Effector memory CD4-positive, alpha-beta T cell (primary cell): ENCODE data around the gene HOXC10.

Experiments used
- DNase-seq, 3 donors: peaks; one replicate each; pipeline ENCODE4 v3.0.0-alpha.2; 2020
- H3K27ac ChIP-seq: 2 replicates; pipeline ENCODE4 v1.7.0; 2013; ENCODE audit warnings: mild to moderate bottlenecking, low read length, moderate library complexity; ENCODE audit not compliant: insufficient read depth, poor library complexity, severe bottlenecking
- H3K27me3 ChIP-seq: replicated peaks from 2 replicates; pipeline ENCODE4 v1.7.0; 2013; ENCODE audit warnings: mild to moderate bottlenecking, low read length; ENCODE audit not compliant: insufficient read depth, control insufficient read depth, poor library complexity, severe bottlenecking
- H3K36me3 ChIP-seq: 2 replicates; pipeline ENCODE4 v1.7.0; 2013; ENCODE audit warnings: mild to moderate bottlenecking, low read length, moderate library complexity; ENCODE audit not compliant: control insufficient read depth, insufficient read depth
- H3K4me1 ChIP-seq: 2 replicates; pipeline ENCODE4 v1.7.0; 2013; ENCODE audit warnings: low read length, mild to moderate bottlenecking; ENCODE audit not compliant: control insufficient read depth, insufficient read depth, poor library complexity, severe bottlenecking
- H3K4me3 ChIP-seq: 2 replicates; pipeline ENCODE4 v1.7.0; 2013; ENCODE audit warnings: low read length, low read depth, mild to moderate bottlenecking; ENCODE audit not compliant: insufficient read depth, poor library complexity, severe bottlenecking
- H3K9me3 ChIP-seq: 2 replicates; pipeline ENCODE4 v1.7.0; 2013; ENCODE audit warnings: mild to moderate bottlenecking, low read length, moderate library complexity; ENCODE audit not compliant: control insufficient read depth

HOXC10 gene

DNA sequence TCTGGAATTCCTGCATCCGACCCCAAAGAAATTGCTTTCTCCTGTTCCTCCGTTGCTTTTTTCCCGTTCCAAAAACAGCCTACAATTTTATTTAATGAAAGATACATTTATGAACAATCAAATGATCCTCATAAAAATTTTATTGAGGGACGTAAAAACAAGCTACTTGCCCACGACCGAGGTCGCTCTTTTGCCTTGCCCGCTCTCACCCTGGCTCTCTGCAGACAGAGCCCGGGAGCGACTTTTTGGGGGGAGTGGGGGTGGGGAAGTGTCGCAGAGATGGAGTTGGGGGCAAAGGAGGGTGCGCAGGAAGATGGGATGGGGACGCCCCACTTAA is 13.9 kb downstream of the HOXC10 start:
- H3K27me3 ChIP-seq: peaks cover 96% of the 10 kb centered on the region
- no peak overlapping the region for H3K4me3 ChIP-seq
- DNase-seq: no peak
- H3K9me3 ChIP-seq: no peaks in the 10 kb centered on the region
- no peaks in the 10 kb centered on the region for H3K36me3 ChIP-seq
- H3K27ac ChIP-seq: no peak overlapping the region
- peaks cover 44% of the 10 kb centered on the region for H3K4me1 ChIP-seq

DNA sequence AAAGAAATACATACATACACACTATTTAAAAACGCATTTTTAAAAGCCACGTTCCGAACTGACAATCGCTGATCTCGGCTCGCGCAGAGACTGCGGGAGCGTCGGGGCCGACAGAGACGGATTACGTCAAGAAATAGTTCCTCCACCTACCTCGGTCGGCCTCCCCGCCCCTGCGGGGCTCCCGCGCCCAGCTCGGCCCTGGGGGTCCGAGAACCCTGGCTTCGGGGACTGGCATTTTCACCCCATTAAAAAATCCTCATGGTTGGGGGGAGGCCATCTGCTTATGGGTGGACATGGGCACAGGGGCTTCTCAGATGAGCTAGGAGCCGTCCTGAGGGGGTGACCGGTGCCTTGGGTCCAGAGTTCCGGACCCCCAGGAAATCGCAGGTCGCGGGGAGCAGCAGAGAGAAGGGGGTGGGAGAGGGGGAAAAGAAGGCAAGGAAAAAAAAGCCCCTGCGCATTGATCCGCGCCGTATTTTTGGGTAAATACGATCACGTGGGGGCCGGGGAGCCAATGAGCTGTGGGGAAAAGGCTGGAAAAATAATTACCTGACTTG is 14.7 kb downstream of the HOXC10 start:
- Histone ChIP-seq H3K27ac (no peak overlapping the region), H3K4me1 (peaks cover 39% of the 10 kb centered on the region), H3K27me3 (peaks cover 96% of the 10 kb centered on the region)

DNA sequence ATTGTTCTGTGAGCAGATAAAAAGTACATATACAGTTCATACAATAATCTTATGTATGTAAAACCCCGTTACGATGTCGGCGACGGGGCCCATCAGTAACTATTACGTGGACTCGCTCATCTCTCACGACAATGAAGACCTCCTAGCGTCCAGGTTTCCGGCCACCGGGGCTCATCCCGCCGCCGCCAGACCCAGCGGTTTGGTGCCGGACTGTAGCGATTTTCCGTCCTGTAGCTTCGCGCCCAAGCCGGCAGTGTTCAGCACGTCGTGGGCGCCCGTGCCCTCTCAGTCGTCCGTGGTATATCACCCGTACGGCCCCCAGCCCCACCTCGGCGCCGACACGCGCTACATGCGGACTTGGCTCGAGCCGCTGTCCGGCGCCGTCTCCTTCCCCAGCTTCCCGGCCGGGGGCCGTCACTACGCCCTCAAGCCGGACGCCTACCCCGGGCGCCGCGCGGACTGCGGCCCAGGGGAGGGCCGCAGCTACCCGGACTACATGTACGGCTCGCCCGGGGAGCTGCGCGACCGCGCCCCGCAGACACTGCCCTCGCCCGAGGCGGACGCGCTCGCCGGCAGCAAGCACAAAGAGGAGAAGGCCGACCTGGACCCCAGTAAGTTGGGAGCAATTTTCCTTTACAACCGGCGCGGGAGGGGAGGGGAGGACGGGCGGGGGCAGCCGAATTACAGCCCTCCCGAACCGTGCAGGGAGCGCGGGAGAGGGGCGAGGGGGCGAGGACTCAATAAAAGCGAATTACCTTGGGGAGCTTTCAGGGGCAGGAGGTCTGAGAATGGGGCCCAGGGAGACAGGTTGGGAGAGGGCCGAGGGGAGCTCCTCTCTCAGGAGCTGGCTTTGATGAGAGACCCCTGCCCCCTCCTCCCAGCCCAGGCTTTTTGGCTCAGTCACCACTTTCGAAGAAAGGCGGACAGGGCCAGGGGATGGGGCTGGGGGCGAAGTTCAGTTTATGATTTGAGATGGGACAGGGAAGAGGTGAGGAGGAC is 15.5 kb downstream of the HOXC10 start, which contains the start of gene HOXC9:
HOXC9 (plus strand) TSS at position 46 of the 999 bp plus-strand sequence; CDS start at position 74, 28 bp downstream.
- peaks cover 96% of the 10 kb centered on the region for H3K27me3 ChIP-seq
- no peaks in the 10 kb centered on the region for H3K9me3 ChIP-seq
- no peaks in the 10 kb centered on the region for H3K36me3 ChIP-seq
- H3K4me1 ChIP-seq: peaks cover 31% of the 10 kb centered on the region
- no peak within 1 kb of the TSS for H3K27ac ChIP-seq
- H3K4me3 ChIP-seq: peak within 1 kb of the TSS; percentile 17
- DNase-seq: no peak

More for the DNA sequence above, 14.7 kb downstream of the HOXC10 start:
- no peak for DNase-seq
- Histone ChIP-seq H3K4me3 (no peak overlapping the region), H3K36me3 (no peaks in the 10 kb centered on the region), H3K9me3 (no peaks in the 10 kb centered on the region)

DNA sequence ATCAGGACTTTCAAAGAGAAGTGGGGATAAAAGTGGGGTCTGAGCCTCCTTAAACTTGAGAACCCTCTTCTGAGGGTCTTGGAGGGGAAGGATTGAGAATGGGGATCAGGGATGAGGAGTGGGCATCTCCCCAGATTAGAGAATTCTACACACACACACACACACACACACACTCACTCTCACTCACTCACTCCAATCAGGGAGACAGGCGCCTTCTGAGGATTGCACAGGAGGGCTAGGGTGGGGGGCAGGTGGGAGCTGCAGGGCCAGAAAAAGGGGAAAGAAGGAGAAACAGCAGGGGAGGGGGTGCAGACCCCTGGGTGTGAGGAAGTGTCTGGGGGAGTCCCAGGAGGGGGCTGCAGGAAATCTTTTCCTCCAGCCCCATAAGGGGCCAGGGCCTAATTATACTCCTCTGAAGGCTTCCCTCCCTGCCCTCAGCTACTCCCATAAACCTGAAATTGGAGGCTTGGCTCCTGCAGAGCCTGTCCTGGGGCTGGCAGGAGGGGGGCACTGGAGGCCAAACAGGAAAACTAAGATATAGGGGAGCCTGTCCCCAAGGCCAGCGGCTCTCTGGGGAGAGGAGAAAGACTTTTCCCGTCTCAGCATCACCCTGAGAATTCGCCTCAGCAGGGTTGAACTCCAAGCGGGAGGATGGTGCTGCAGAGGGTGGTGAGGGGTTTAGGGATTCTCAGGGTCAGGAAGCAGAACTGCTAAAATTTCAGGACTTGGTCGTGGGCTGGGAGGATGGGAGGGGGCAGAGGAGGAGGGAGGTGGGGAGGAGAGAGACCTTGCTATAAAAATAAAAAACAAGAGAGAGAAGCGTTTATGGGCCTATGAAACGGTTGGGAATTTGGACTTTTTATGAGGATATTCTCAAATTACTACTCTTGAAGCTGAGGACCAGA is 16.6 kb downstream of the HOXC10 start:
- Histone ChIP-seq H3K9me3 (no peaks in the 10 kb centered on the region), H3K36me3 (no peaks in the 10 kb centered on the region), H3K4me1 (peaks cover 31% of the 10 kb centered on the region), H3K4me3 (no peak overlapping the region), H3K27me3 (peaks cover 96% of the 10 kb centered on the region), H3K27ac (no peak overlapping the region)
- DNase-seq: no peak

DNA sequence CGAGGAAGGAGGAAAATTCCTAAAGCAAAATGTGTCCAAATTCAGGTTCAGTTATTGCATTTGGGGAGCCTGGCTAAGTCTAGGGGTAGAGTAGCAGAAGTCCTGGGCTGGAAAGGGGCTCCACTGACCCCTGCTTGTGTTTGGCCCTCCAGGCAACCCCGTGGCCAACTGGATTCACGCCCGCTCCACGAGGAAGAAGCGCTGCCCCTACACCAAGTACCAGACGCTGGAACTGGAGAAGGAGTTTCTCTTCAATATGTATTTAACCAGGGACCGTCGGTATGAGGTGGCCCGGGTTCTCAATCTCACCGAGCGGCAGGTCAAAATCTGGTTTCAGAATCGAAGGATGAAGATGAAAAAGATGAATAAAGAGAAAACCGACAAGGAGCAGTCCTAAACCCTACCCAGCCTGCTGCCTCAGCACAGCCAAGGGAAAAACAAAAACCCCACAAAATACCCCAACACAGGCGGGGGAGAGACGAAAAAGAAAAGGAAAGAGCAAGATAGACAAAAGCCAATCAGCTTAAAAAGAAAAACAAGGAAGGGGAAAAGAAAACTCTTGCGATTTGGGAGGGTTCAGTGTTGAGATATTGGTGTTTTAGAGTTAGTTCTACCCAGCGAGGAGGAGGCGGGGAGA is 17.4 kb downstream of the HOXC10 start:
- peaks cover 96% of the 10 kb centered on the region for H3K27me3 ChIP-seq
- H3K27ac ChIP-seq: no peak overlapping the region
- no peak overlapping the region for H3K4me3 ChIP-seq
- no peak for DNase-seq
- peaks cover 29% of the 10 kb centered on the region for H3K4me1 ChIP-seq
- no peaks in the 10 kb centered on the region for H3K36me3 ChIP-seq
- no peaks in the 10 kb centered on the region for H3K9me3 ChIP-seq

DNA sequence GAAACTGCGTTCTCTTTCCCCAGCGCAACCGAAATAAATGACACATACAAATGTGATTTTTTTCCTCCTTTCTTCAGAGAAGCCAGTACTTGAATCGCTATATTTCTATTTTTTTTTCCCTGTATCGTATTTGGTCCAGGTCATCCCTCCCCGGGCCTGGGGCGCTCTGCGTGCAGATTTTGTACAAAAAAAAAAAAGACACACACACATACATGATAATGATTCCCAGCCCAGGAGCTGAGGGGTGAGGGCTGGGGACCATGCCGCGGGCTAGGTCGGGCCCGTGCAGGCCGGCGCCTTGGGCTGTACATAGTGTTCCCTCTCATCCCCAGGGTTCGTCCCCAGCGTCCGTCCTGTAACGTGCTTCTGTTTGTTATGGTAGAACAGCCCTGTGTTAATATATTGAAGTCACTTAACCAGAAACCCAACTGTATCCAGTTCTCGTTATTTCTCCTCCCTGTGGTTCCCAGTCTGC is 18.0 kb downstream of the HOXC10 start:
- Histone ChIP-seq H3K4me1 (peaks cover 26% of the 10 kb centered on the region), H3K9me3 (no peaks in the 10 kb centered on the region), H3K4me3 (no peak overlapping the region), H3K27ac (no peak overlapping the region), H3K36me3 (no peaks in the 10 kb centered on the region), H3K27me3 (peaks cover 96% of the 10 kb centered on the region)
- no peak for DNase-seq

DNA sequence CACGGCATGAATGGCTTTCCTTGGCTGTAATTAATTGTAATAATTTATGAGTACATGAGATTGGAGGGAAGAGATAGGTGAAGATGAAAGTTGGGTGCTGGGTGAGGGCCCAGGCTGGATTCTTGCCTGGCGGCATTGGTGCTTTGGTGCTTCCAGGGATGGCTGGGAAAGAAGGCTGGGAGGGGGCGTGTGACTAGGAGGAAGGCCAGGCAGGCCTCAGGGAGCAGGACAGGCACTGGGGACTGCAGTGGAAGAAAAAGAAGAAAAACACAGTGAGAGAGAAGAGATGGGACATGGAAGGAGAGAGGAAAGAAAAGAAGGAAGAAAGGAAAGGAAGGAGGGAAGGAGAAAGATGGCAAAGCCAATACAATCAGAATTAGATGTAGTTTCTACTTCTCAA is 18.7 kb downstream of the HOXC10 start:
- H3K4me3 ChIP-seq: no peak overlapping the region
- H3K36me3 ChIP-seq: no peaks in the 10 kb centered on the region
- no peak for DNase-seq
- H3K4me1 ChIP-seq: peaks cover 26% of the 10 kb centered on the region
- H3K27ac ChIP-seq: no peak overlapping the region
- no peaks in the 10 kb centered on the region for H3K9me3 ChIP-seq
- H3K27me3 ChIP-seq: peaks cover 95% of the 10 kb centered on the region

DNA sequence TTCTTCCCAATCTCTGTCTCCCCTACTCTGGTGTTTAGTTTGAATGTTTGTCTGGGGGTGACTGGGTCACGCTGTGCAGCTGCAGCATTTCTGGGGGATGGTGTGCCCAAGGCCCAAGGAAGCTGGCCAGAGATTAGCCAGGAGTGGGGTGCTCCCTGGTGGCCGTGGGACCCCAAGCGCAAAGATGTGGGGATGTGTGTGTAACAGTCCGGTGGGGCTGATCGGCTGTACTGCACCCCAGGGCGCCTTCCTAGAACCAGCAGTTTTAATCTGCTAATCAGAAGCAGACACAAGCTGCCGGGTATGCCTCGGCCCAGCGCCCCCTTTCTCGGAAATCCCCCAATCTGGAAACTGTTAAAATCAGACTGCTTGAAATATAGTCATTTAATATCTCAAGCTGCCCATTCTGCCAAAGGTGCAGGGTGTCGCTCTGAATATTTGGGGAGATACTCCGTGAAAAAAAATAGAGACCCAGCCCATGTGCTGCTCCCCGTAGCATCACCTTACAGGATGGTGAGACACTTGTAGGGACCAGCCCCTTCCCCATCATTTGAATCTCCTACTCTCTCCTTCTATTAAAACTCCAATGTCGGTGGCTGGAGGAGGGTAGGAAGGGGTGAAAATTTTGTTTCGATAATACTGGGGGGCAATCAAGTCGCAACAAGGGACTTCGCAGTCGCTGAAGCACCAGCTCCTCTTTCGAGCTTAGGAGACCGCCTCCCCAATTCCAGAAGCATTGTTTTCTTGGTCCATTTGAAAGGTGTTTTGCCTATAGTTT is 19.3 kb downstream of the HOXC10 start:
- Histone ChIP-seq H3K27me3 (peaks cover 93% of the 10 kb centered on the region), H3K27ac (no peak overlapping the region), H3K4me1 (peaks cover 31% of the 10 kb centered on the region), H3K9me3 (no peaks in the 10 kb centered on the region), H3K36me3 (no peaks in the 10 kb centered on the region), H3K4me3 (no peak overlapping the region)
- no peak for DNase-seq
